HL-60 (cell line): ENCODE results near the gene NOS1AP.

ENCODE experiments used
- POLR2AphosphoS5 ChIP-seq: IDR thresholded peaks from 2 replicates; pipeline ENCODE4 v1.6.1; 2012; ENCODE audit warnings: low read depth
- SPI1 ChIP-seq: IDR thresholded peaks from 2 replicates; pipeline ENCODE4 v1.6.1; 2012; ENCODE audit warnings: low read depth, mild to moderate bottlenecking, borderline replicate concordance
- TF ChIP-seq, protein P1 (sequence below): IDR thresholded peaks from one replicate; pipeline ENCODE4 v1.5.1; 2011; ENCODE audit warnings: low read length, control low read depth, inconsistent platforms; ENCODE audit not compliant: insufficient read depth
- TF ChIP-seq, protein P2 (sequence below): IDR thresholded peaks from 2 replicates; pipeline ENCODE4 v1.6.1; 2012; ENCODE audit warnings: low read depth; ENCODE audit not compliant: insufficient replicate concordance

DNA sequence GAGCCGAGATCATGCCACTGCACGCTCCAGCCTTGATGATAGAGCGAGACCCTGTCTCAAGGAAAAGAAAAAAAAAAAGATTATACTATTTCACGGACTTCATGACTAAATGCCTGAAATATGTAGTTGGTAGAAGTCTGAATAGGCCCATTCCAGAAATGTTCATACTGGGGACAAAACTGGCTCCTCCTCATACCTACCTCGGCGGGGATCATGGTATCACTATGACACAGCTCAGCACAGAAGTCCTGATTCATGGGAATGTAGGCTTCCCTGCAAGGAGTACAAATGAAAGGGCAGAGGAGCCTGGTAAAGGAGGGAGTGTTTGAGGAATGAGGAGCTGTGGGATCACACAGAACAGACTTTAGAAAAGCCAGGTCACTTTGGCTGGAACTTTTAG lies 302.1 kb downstream of the NOS1AP start:
- TF ChIP-seq, protein P1, sequence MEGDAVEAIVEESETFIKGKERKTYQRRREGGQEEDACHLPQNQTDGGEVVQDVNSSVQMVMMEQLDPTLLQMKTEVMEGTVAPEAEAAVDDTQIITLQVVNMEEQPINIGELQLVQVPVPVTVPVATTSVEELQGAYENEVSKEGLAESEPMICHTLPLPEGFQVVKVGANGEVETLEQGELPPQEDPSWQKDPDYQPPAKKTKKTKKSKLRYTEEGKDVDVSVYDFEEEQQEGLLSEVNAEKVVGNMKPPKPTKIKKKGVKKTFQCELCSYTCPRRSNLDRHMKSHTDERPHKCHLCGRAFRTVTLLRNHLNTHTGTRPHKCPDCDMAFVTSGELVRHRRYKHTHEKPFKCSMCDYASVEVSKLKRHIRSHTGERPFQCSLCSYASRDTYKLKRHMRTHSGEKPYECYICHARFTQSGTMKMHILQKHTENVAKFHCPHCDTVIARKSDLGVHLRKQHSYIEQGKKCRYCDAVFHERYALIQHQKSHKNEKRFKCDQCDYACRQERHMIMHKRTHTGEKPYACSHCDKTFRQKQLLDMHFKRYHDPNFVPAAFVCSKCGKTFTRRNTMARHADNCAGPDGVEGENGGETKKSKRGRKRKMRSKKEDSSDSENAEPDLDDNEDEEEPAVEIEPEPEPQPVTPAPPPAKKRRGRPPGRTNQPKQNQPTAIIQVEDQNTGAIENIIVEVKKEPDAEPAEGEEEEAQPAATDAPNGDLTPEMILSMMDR: no peak
- TF ChIP-seq POLR2AphosphoS5 (no peak), SPI1 (no peak)
- TF ChIP-seq, protein P2, sequence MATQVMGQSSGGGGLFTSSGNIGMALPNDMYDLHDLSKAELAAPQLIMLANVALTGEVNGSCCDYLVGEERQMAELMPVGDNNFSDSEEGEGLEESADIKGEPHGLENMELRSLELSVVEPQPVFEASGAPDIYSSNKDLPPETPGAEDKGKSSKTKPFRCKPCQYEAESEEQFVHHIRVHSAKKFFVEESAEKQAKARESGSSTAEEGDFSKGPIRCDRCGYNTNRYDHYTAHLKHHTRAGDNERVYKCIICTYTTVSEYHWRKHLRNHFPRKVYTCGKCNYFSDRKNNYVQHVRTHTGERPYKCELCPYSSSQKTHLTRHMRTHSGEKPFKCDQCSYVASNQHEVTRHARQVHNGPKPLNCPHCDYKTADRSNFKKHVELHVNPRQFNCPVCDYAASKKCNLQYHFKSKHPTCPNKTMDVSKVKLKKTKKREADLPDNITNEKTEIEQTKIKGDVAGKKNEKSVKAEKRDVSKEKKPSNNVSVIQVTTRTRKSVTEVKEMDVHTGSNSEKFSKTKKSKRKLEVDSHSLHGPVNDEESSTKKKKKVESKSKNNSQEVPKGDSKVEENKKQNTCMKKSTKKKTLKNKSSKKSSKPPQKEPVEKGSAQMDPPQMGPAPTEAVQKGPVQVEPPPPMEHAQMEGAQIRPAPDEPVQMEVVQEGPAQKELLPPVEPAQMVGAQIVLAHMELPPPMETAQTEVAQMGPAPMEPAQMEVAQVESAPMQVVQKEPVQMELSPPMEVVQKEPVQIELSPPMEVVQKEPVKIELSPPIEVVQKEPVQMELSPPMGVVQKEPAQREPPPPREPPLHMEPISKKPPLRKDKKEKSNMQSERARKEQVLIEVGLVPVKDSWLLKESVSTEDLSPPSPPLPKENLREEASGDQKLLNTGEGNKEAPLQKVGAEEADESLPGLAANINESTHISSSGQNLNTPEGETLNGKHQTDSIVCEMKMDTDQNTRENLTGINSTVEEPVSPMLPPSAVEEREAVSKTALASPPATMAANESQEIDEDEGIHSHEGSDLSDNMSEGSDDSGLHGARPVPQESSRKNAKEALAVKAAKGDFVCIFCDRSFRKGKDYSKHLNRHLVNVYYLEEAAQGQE: no peak
